Parathyroid adenoma (tissue), 2 donors: Measurements from ENCODE around the gene ADCYAP1R1.

Source experiments
- H2AFZ ChIP-seq: fragments of 300-600 bp; sonication (generic); one replicate; pipeline ENCODE4 v1.7.0; 2017; ENCODE audit warnings: antibody characterized with exemption, mild to moderate bottlenecking
- H3K27ac ChIP-seq: fragments of 300-600 bp; sonication (generic); one replicate; pipeline ENCODE4 v1.7.0; 2017
- H3K27me3 ChIP-seq: fragments of 300-600 bp; sonication (generic); one replicate; pipeline ENCODE4 v1.7.0; 2017; ENCODE audit warnings: low read length; ENCODE audit not compliant: control insufficient read depth, insufficient read depth
- H3K36me3 ChIP-seq: fragments of 300-600 bp; sonication (generic); one replicate; pipeline ENCODE4 v1.7.0; 2017; ENCODE audit warnings: low read length; ENCODE audit not compliant: control insufficient read depth, insufficient read depth
- H3K4me1 ChIP-seq: fragments of 300-600 bp; sonication (generic); one replicate; pipeline ENCODE4 v1.7.0; 2017; ENCODE audit warnings: control low read depth
- H3K4me2 ChIP-seq: fragments of 300-600 bp; sonication (generic); one replicate; pipeline ENCODE4 v1.7.0; 2017; ENCODE audit warnings: low read length
- H3K4me3 ChIP-seq: fragments of 300-600 bp; sonication (generic); one replicate; pipeline ENCODE4 v1.7.0; 2017; ENCODE audit warnings: low read depth, low read length
- H3K79me2 ChIP-seq: fragments of 300-600 bp; sonication (generic); one replicate; pipeline ENCODE4 v1.7.0; 2017; ENCODE audit warnings: control low read depth
- H3K9ac ChIP-seq: fragments of 300-600 bp; sonication (generic); one replicate; pipeline ENCODE4 v1.7.0; 2017; ENCODE audit warnings: mild to moderate bottlenecking
- H3K9me3 ChIP-seq: fragments of 300-600 bp; sonication (generic); one replicate; pipeline ENCODE4 v1.7.0; 2017; ENCODE audit warnings: low read length; ENCODE audit not compliant: control insufficient read depth
- TF ChIP-seq, protein P1 (sequence below): fragments of 300-600 bp; sonication (generic); IDR thresholded peaks from one replicate; pipeline ENCODE4 v1.7.0; 2017; ENCODE audit warnings: antibody characterized with exemption, mild to moderate bottlenecking
- donor health status: primary hyperparathyroidism.

ADCYAP1R1 gene

DNA sequence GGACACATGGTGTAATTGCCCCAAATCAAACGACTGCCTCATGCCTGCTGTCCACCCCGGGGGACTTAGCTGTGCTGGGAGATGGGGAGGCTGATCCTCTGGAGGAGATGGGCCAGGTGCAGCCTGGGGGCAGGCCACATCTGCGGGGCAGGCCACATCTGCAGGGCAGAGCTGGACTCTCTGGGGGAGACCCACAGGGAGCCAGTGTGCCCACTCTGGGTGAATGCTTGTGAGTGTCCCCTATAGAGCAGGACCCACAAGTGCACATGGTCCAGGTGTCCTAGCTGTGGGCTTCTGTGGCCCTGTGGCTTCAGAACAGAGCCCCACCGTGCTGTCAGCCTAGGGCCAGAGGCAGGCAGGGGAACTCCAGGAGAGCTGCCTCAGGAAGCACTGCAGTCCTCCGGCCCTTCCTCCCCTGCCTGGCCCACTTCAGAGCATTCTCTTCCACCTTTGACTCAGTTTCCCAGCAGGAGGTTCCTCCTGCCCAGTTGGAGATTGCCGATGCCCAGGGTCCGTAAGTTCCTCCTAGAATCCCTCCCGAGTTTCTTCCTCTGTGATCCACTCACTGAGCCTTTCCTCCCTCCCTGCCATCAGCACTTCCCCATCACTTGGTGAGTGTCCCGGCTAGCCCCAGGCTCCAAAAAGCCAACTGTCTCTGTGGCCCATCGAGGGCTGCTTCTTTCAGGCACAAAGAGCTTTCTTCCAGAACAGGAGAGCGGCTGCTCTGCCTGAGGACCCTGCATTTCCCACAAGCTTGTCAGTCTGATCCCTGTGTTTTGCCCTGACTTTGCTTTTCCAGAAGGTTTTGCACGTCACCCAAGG is 50.3 kb downstream of the ADCYAP1R1 start:
- H3K9me3 ChIP-seq = no peaks in the 10 kb centered on the region
- H3K9ac ChIP-seq = no peak overlapping the region
- TF ChIP-seq, protein P1, sequence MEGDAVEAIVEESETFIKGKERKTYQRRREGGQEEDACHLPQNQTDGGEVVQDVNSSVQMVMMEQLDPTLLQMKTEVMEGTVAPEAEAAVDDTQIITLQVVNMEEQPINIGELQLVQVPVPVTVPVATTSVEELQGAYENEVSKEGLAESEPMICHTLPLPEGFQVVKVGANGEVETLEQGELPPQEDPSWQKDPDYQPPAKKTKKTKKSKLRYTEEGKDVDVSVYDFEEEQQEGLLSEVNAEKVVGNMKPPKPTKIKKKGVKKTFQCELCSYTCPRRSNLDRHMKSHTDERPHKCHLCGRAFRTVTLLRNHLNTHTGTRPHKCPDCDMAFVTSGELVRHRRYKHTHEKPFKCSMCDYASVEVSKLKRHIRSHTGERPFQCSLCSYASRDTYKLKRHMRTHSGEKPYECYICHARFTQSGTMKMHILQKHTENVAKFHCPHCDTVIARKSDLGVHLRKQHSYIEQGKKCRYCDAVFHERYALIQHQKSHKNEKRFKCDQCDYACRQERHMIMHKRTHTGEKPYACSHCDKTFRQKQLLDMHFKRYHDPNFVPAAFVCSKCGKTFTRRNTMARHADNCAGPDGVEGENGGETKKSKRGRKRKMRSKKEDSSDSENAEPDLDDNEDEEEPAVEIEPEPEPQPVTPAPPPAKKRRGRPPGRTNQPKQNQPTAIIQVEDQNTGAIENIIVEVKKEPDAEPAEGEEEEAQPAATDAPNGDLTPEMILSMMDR = no peak
- H3K79me2 ChIP-seq = no peaks in the 10 kb centered on the region
- no peaks in the 10 kb centered on the region for H3K36me3 ChIP-seq
- no peak overlapping the region for H3K4me3 ChIP-seq
- H3K27ac ChIP-seq = no peak overlapping the region
- no peak overlapping the region for H3K4me2 ChIP-seq
- no peaks in the 10 kb centered on the region for H3K27me3 ChIP-seq
- H2AFZ ChIP-seq = no peak overlapping the region
- H3K4me1 ChIP-seq = no peaks in the 10 kb centered on the region

DNA sequence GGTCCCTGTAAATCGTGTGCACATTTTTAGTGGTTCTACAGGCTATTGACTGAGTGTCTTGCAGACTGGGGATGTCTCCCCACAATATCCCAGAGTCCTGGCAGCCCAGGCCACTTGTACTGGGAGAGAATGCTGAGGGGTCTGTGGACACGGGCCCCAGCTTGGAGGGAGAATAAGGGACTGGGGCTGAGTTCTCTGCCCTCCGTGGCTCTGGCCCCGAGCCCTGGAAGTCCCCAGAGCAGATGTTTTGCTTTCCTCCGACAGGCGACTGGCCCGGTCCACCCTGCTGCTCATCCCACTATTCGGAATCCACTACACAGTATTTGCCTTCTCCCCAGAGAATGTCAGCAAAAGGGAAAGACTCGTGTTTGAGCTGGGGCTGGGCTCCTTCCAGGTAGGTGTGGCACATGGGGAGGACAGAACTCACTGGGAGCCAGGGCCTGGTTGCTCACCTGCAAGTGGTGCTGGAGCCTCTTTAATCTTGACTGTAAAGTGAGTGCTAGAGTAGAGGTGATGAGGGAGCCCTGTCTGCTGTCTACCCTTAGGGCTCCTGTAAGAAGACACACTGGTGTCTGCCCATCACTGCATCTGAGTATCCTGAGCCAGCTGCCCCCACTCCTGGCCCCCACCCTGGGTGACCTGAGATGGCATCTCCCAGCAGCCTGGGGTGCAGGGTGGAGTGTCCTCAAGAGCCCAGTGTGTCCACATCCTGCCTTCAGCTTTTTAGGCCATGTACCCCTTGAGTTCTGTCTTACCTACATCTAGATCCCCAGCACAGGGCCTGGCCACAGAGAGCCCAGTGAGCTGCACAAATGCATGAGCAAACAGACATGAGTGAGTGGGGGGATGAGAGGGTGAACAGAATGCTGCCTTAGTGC is 51.1 kb downstream of the ADCYAP1R1 start:
- Histone ChIP-seq H3K27me3 (no peaks in the 10 kb centered on the region), H3K79me2 (no peaks in the 10 kb centered on the region), H3K9ac (no peak overlapping the region), H3K36me3 (no peaks in the 10 kb centered on the region), H3K4me1 (no peaks in the 10 kb centered on the region), H3K4me3 (no peak overlapping the region), H2AFZ (no peak overlapping the region), H3K9me3 (no peaks in the 10 kb centered on the region), H3K27ac (no peak overlapping the region), H3K4me2 (no peak overlapping the region)
- TF ChIP-seq, protein P1 = no peak

DNA sequence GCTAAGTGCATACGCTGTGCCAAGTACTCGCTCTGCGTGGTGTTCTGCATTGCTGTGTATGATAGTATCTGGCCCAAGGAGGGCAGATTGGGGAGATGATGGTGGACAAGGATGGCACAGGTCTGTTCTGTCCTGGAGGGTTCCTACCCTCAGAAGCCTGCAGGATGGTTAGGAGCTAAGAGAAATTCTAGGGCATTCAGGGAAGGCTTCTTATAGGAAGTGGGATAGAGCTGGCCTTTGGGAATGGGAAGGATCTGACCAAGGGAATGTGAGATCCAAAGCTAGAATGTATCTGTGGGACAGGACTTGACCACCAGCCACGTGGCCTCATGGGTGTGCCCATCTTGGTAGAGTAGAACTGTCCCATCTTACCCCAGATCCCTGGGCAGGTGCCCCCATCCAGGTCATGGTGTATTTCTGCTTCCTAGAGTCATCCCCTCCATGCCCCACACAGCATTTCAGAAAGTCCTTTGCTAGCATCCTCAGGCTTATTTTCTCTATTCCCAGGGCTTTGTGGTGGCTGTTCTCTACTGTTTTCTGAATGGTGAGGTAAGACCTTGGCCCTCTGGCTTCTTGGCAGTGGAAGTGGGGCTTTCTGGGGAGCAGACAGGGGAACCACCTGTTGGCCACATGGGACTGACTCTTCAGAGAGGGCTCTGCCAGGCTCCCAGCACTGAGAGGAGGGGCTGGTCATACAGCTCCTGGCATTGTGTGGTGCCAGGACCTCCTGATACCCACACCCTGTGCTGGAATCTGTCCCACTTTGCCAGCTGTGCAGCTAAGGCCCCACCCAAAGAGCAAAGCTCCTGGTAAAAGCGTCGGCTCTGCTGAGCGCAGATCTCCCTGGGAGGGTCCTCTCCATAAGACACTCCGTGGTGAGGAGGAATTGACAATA is 52.5 kb downstream of the ADCYAP1R1 start:
- Histone ChIP-seq H3K79me2 (no peaks in the 10 kb centered on the region), H3K27ac (no peak overlapping the region), H3K4me3 (no peak overlapping the region), H3K4me2 (no peak overlapping the region), H3K4me1 (no peaks in the 10 kb centered on the region), H2AFZ (no peak overlapping the region), H3K9me3 (no peaks in the 10 kb centered on the region), H3K27me3 (no peaks in the 10 kb centered on the region), H3K9ac (no peak overlapping the region), H3K36me3 (no peaks in the 10 kb centered on the region)
- TF ChIP-seq, protein P1 = no peak

DNA sequence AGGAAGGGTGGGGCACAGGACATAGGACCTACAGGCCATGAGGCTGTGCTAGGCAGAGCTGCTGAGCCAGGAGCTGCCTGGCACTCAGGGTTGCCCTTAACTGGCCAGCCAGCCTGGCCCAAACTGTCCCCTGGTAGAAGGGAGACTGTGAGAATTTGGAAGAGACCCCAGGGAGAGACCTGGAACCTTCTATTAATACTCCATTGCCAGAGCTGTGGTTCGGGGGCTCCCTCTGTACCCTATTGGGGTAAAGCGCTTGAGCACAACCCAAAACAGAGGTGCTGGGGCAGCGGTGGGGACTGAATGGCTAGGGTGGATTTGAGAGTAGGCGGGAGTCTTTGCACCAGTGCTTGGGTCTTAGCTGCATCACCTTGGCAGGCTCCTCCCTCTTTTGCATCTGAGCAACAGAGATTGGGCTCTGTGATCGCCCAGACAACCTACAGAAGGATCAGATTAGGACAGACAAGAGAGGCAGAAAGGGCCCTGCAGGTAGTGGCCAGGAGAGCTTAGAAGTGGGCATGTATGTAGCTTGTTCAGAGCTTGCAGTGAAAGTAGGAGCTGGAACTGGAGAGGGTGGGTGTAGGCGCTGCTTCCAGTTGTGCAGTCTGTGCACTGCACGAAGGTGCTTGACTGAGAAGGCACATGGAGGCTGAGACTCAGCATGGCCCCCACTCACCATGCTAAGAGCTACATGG is 53.3 kb downstream of the ADCYAP1R1 start:
- no peaks in the 10 kb centered on the region for H3K4me1 ChIP-seq
- H2AFZ ChIP-seq = no peak overlapping the region
- H3K4me2 ChIP-seq = no peak overlapping the region
- H3K79me2 ChIP-seq = no peaks in the 10 kb centered on the region
- no peak overlapping the region for H3K27ac ChIP-seq
- H3K4me3 ChIP-seq = no peak overlapping the region
- H3K9ac ChIP-seq = no peak overlapping the region
- H3K9me3 ChIP-seq = no peaks in the 10 kb centered on the region
- no peaks in the 10 kb centered on the region for H3K27me3 ChIP-seq
- TF ChIP-seq, protein P1 = no peak
- no peaks in the 10 kb centered on the region for H3K36me3 ChIP-seq
